HepG2 (cell line): Measurements from ENCODE around the gene MRPL27. TPM values are rescaled to one million over a fixed set of nuclear protein-coding genes. Genes with fewer than 3 reads are reported as not detected.

ENCODE experiments used
- ATAC-seq: fragments of 200-7000 bp; cut with Tn5 transposase; 3 replicates; pipeline ENCODE4 v1.9.1; 2020; ENCODE audit warnings: mild to moderate bottlenecking, moderate library complexity
- BruUV-seq: library from RNA; stranded (reverse); fragments of 400-500 nt; replicated peaks from 2 replicates; lab custom pipeline; 2021; lab: Mats Ljungman, UMichigan
- CTCF ChIA-PET: fragments of 300-600 bp; formaldehyde crosslinking; extraction: SDS; loops from one replicate; lab custom pipeline; 2021; ENCODE audit warnings: low total read pairs, inconsistent platforms, low intra/inter-chr PET ratio; lab: Yijun Ruan, JAX
- POLR2A ChIA-PET: fragments of 350-600 bp; sonication (Branson Sonifier 250); formaldehyde crosslinking; loops from one replicate; lab custom pipeline; 2020; ENCODE audit warnings: antibody characterized with exemption, inconsistent platforms; lab: Yijun Ruan, JAX
- DNase-seq: peaks from one replicate; pipeline ENCODE4 v3.0.0-alpha.2; 2015; ENCODE audit warnings: low spot score
- FAIRE-seq: peaks from 3 replicates; lab custom pipeline; 2011; peaks lifted over from hg19 to GRCh38; lab: Jason Lieb, UNC
- H2AFZ ChIP-seq: one replicate; pipeline ENCODE4 v1.6.1; 2011; ENCODE audit warnings: low read length, inconsistent platforms
- H3K27ac ChIP-seq: fragments of 300-600 bp; 3 replicates; pipeline ENCODE4 v1.8.0; 2011; ENCODE audit warnings: mixed run types, mild to moderate bottlenecking, mixed read lengths, low read length, inconsistent platforms; ENCODE audit not compliant: insufficient read depth; ENCODE audit errors: extremely low read length
- H3K27me3 ChIP-seq, 2 experiments: fragments of 200-600 bp in 1 of 2; 2 replicates in 1 of 2; 3 replicates in 1 of 2; pipeline versions ENCODE4 v1.6.0 to v1.8.0; 2011; ENCODE audit warnings: low read length in 2 of 2, mild to moderate bottlenecking in 2 of 2, moderate library complexity in 2 of 2, inconsistent platforms in 1 of 2; ENCODE audit not compliant: insufficient read depth in 2 of 2, control insufficient read depth in 1 of 2
- H3K36me3 ChIP-seq, 2 experiments: fragments of 200-600 bp in 1 of 2; replicated peaks in 1 of 2; 2 replicates in 1 of 2; 3 replicates in 1 of 2; pipeline versions ENCODE4 v1.5.1 to v1.8.0; 2011; ENCODE audit warnings: low read length in 2 of 2, inconsistent platforms in 1 of 2; ENCODE audit not compliant: insufficient read depth in 2 of 2, control insufficient read depth in 1 of 2
- H3K4me1 ChIP-seq: 2 replicates; pipeline ENCODE4 v1.5.1; 2012; ENCODE audit warnings: low read length, inconsistent platforms; ENCODE audit not compliant: insufficient read depth
- H3K4me2 ChIP-seq: 2 replicates; pipeline ENCODE4 v1.6.0; 2011; ENCODE audit warnings: low read depth, low read length, inconsistent platforms
- H3K4me3 ChIP-seq, 3 experiments: fragments of 200-600 bp in 1 of 3; sonication (generic), shearing (Covaris generic) in 1 of 3; replicated peaks in 1 of 3; 2 replicates each; pipeline ENCODE4 v1.5.1; 2011 to 2016; ENCODE audit warnings: low read length in 3 of 3, inconsistent platforms in 2 of 3, low read depth in 2 of 3, mild to moderate bottlenecking in 2 of 3, control low read depth in 1 of 3, mixed read lengths in 1 of 3; ENCODE audit not compliant: insufficient read depth in 1 of 3
- H3K79me2 ChIP-seq: one replicate; pipeline ENCODE4 v1.6.1; 2011; ENCODE audit warnings: low read length, inconsistent platforms; ENCODE audit not compliant: insufficient read depth
- H3K9ac ChIP-seq: 2 replicates; pipeline ENCODE4 v1.6.0; 2011; ENCODE audit warnings: mild to moderate bottlenecking, low read depth, low read length, inconsistent platforms; ENCODE audit not compliant: insufficient read depth
- H3K9me3 ChIP-seq: 2 replicates; pipeline ENCODE4 v1.5.1; 2012; ENCODE audit warnings: mild to moderate bottlenecking, low read length
- H4K20me1 ChIP-seq: 2 replicates; pipeline ENCODE4 v1.6.0; 2011; ENCODE audit warnings: inconsistent platforms, mild to moderate bottlenecking, low read length, moderate library complexity; ENCODE audit not compliant: insufficient read depth
- ATM ChIP-seq: fragments of 450-650 bp; IDR thresholded peaks from 2 replicates; pipeline ENCODE4 v1.7.1; 2017; ENCODE audit warnings: mild to moderate bottlenecking, borderline replicate concordance
- BRD4 ChIP-seq: sonication (generic); formaldehyde crosslinking; IDR thresholded peaks from 2 replicates; pipeline ENCODE4 v1.4.0; 2020; ENCODE audit warnings: missing genetic modification reagents
- ELF4 ChIP-seq: sonication (generic); formaldehyde crosslinking; IDR thresholded peaks from 2 replicates; pipeline ENCODE4 v1.5.0; 2020; ENCODE audit warnings: missing genetic modification reagents, mild to moderate bottlenecking, moderate library complexity, borderline replicate concordance
- GATA4 ChIP-seq: sonication (generic); IDR thresholded peaks from 2 replicates; pipeline ENCODE4 v1.6.1; 2016; ENCODE audit warnings: antibody characterized with exemption, low read depth, borderline replicate concordance
- HDAC6 ChIP-seq: fragments of 200-600 bp; sonication (generic); IDR thresholded peaks from 2 replicates; pipeline ENCODE4 v1.7.0; 2017; ENCODE audit warnings: mild to moderate bottlenecking, antibody characterized with exemption, low read length, low read depth
- IKZF1 ChIP-seq: fragments of 450-650 bp; IDR thresholded peaks from 2 replicates; pipeline ENCODE4 v1.7.1; 2016
- MED8 ChIP-seq: sonication (generic); formaldehyde crosslinking; IDR thresholded peaks from 2 replicates; pipeline ENCODE4 v1.8.1; 2023; ENCODE audit warnings: mild to moderate bottlenecking, missing genetic modification reagents; ENCODE audit not compliant: insufficient replicate concordance
- MEIS2 ChIP-seq: sonication (generic); formaldehyde crosslinking; IDR thresholded peaks from 2 replicates; pipeline ENCODE4 v1.9.0; 2021; ENCODE audit warnings: mild to moderate bottlenecking, missing genetic modification reagents
- NCOA5 ChIP-seq: sonication (generic); formaldehyde crosslinking; IDR thresholded peaks from 2 replicates; pipeline ENCODE4 v1.4.0; 2020; ENCODE audit warnings: missing genetic modification reagents
- PATZ1 ChIP-seq: sonication (generic); formaldehyde crosslinking; IDR thresholded peaks from 2 replicates; pipeline ENCODE4 v1.4.0; 2020; ENCODE audit warnings: missing genetic modification reagents
- SP1 ChIP-seq, 2 experiments: fragments of 450-650 bp in 1 of 2; sonication (generic) in 1 of 2; formaldehyde crosslinking in 1 of 2; IDR thresholded peaks; 2 replicates each; pipeline versions ENCODE4 v1.4.0 to v1.6.1; 2016 to 2020; ENCODE audit warnings: missing genetic modification reagents in 1 of 2
- SP4 ChIP-seq: sonication (generic); formaldehyde crosslinking; IDR thresholded peaks from 2 replicates; pipeline ENCODE4 v1.8.1; 2023; ENCODE audit warnings: mild to moderate bottlenecking, missing genetic modification reagents
- ZNF160 ChIP-seq: sonication (generic); formaldehyde crosslinking; IDR thresholded peaks from 2 replicates; pipeline ENCODE4 v1.8.0; 2022; ENCODE audit warnings: mild to moderate bottlenecking, inconsistent platforms, missing genetic modification reagents
- ZNF329 ChIP-seq: sonication (generic); formaldehyde crosslinking; IDR thresholded peaks from 2 replicates; pipeline ENCODE4 v1.9.0; 2021; ENCODE audit warnings: low read depth, mild to moderate bottlenecking, missing genetic modification reagents
- ZNF350 ChIP-seq: sonication (generic); formaldehyde crosslinking; IDR thresholded peaks from 2 replicates; pipeline ENCODE4 v1.4.0; 2020; ENCODE audit warnings: mild to moderate bottlenecking, low read depth, missing genetic modification reagents, borderline replicate concordance
- ZNF766 ChIP-seq: sonication (generic); formaldehyde crosslinking; IDR thresholded peaks from 2 replicates; pipeline ENCODE4 v1.5.0; 2020; ENCODE audit warnings: missing genetic modification reagents, borderline replicate concordance
- WGBS: methylation state at CpG from one replicate; pipeline ENCODE4 v1.1.6; 2017; ENCODE audit warnings: low lambda C conversion rate; 5-methylcytosine and 5-hydroxymethylcytosine counted together
- in situ Hi-C: cut with HindIII; loops from 2 replicates; pipeline ENCODE4 v1.10.0; 2017; ENCODE audit warnings: low pct_unique_long_range_greater_than_20kb; ENCODE audit not compliant: extremely low pct_ligation_motif_present
- intact Hi-C: fragments of 100-400 bp; cut with micrococcal nuclease; formaldehyde crosslinking; loops from one replicate; pipeline ENCODE4 v1.10.0; 2022; ENCODE audit not compliant: unreplicated experiment
- polyA plus RNA-seq, 8 experiments: library from polyadenylated mRNA; depleted of rRNA in 3 of 8; stranded (reverse) in 7 of 8; unstranded in 1 of 8; fragments of >200 nt; fragmentation: Illumina TruSeq in 4 of 8; extraction: Trizol in 4 of 8; gene quantifications; 2 replicates each; pipeline versions ENCODE4 v1.2.1 to v1.2.3, GENCODE V29; 2011 to 2016; ENCODE audit warnings: low read depth in 4 of 8, missing spikeins in 1 of 8, mixed read lengths in 1 of 8; ENCODE audit not compliant: insufficient read depth in 1 of 8
- total RNA-seq, 5 experiments: library from RNA; depleted of rRNA; stranded (reverse); fragments of >200 nt; fragmentation: Illumina TruSeq; extraction: Trizol; gene quantifications; 2 replicates each; pipeline ENCODE4 v1.2.3, GENCODE V29; 2016; ENCODE audit warnings: low read depth in 1 of 5
- TF ChIP-seq, protein P1 (sequence below): sonication (generic); formaldehyde crosslinking; IDR thresholded peaks from 2 replicates; pipeline ENCODE4 v1.4.0; 2020; ENCODE audit warnings: mild to moderate bottlenecking, missing genetic modification reagents
- TF ChIP-seq, protein P2 (sequence below): sonication (generic); formaldehyde crosslinking; IDR thresholded peaks from 2 replicates; pipeline ENCODE4 v1.5.1; 2020; ENCODE audit warnings: mild to moderate bottlenecking, missing genetic modification reagents, borderline replicate concordance

MRPL27 gene
- total and polyA plus RNA-seq, 2 of the 13 experiments (the other 11 are each of a cell fraction or from before 2014, with no cell fraction given): 137 to 217 TPM

- TF ChIP-seq PATZ1 (CRISPR knock-in tag) (peak; percentile 37; the same call in 1 of the 2 replicates), ELF4 (CRISPR knock-in tag) (no peak)
Measured at GRCh38 chr17:50397919-50398285, 24.9 kb upstream of the MRPL27 start (continued).

DNA sequence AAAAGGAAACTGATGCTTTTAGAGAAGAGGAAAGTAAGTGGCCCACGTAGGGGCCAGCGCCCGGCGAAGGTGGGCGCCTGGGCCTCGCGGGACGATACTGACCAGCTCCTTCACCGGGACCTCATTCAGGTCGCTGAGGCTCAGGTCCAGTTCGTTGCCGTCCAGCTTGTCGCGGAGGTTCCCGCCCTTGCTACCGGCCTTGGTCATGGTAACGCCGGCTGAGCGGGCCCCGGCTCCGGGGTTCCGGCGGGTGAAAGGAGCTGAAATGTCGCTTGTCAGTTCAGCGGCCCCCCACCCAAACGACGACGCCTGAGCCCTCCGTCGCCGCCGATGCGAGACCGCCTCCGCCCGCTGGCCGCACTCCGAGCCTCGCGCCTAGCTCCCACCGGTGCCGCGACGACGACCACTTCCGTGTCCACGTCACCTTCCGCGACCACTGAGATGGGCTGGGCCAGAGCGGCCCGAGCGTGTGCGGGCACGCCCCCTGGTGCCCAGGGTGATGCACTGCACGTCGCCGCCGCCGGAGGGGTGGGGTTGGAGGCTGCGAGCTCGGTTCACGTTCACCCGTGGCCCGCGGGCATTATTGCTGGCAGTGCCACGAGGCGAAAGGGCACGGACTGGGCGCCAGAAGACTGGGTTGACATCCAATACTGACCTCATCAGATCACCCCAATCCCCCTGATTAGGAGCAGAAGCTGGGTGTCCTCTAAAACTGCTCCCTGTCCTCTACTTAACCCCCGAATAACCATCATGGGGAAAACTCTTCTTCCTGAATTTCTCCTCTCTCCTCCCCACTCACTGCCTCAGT is 24.3 kb upstream of the MRPL27 start, which contains the start of gene LRRC59:
Gene LRRC59, minus strand, starts transcription at position 413 of the 808 bp plus-strand sequence. Its CDS starts 206 bp downstream, at position 207.
- intact Hi-C loops: loop anchor here (1.0 kb wide), 2 partner anchors 26 to 81 kb away; partner anchors contain the start of gene RSAD1
- H3K4me1 ChIP-seq: peaks cover 27% of the 10 kb centered on the region
- peaks cover 0 to 3% of the 10 kb centered on the region in 2 experiments; a peak in 1 of 5 replicates for H3K27me3 ChIP-seq
- DNase-seq (peak; percentile 81), ATAC-seq (peak; percentile 93), FAIRE-seq (peak; percentile 64)
- peak within 1 kb of the TSS; percentile 73 to 99 (median 99) for H3K4me3 ChIP-seq
- H3K27ac ChIP-seq: peak within 1 kb of the TSS; percentile 85
- in situ Hi-C loops: loop anchor here (5.0 kb wide), 1 partner anchor 80 kb away; the partner anchor contains the start of gene RSAD1
- POLR2A ChIA-PET: interaction anchor here (0.9 to 5.4 kb wide), 25 partner anchors 9 to 295 kb away, joined by 3 to 99 read pairs (median 8); partner anchors contain the start of genes ACSF2, EME1, EPN3 and MRPL27
- 1% methylated on average over 21 of the region's 70 CpGs for WGBS
- H3K4me2 ChIP-seq: peak within 1 kb of the TSS; percentile 95
- peak within 1 kb of the TSS; percentile 99 for H2AFZ ChIP-seq
- peaks cover 15% of the 10 kb centered on the region; the same call in 1 of the 2 replicates for H4K20me1 ChIP-seq
- H3K9me3 ChIP-seq: peaks cover 4% of the 10 kb centered on the region; the same call in 1 of the 2 replicates
- CTCF ChIA-PET: interaction anchor here (1.1 to 3.4 kb wide), 5 partner anchors 30 to 85 kb away, joined by 3 to 43 read pairs (median 6); partner anchors contain the start of gene RSAD1
- peaks cover 18 to 30% of the 10 kb centered on the region in 2 experiments for H3K36me3 ChIP-seq
- TSS peak; percentile 55 for BruUV-seq
- peaks cover 43% of the 10 kb centered on the region for H3K79me2 ChIP-seq
- peak within 1 kb of the TSS; percentile 98 for H3K9ac ChIP-seq
- TF ChIP-seq BRD4 (CRISPR knock-in tag) (peak; percentile 99), ZNF350 (peak; percentile 98), NCOA5 (no peak), SP1 (IDR thresholded peaks at IDR 0.05) (no peak), SP1 (CRISPR knock-in tag; IDR thresholded peaks at IDR 0.05) (peak; percentile 96), SP4 (CRISPR knock-in tag) (peak; percentile 95), ZNF160 (peak; percentile 98), HDAC6 (no peak), ZNF766 (peak; percentile 70; the same call in 1 of the 2 replicates), MEIS2 (peak; percentile 92; the same call in 1 of the 2 replicates), ZNF329 (CRISPR knock-in tag) (peak; percentile 95), GATA4 (no peak), MED8 (CRISPR knock-in tag) (peak; percentile 97), ATM (no peak), IKZF1 (no peak)
- TF ChIP-seq, protein P1, sequence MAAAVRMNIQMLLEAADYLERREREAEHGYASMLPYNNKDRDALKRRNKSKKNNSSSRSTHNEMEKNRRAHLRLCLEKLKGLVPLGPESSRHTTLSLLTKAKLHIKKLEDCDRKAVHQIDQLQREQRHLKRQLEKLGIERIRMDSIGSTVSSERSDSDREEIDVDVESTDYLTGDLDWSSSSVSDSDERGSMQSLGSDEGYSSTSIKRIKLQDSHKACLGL (CRISPR knock-in tag): peak; percentile 96
- TF ChIP-seq, protein P2, sequence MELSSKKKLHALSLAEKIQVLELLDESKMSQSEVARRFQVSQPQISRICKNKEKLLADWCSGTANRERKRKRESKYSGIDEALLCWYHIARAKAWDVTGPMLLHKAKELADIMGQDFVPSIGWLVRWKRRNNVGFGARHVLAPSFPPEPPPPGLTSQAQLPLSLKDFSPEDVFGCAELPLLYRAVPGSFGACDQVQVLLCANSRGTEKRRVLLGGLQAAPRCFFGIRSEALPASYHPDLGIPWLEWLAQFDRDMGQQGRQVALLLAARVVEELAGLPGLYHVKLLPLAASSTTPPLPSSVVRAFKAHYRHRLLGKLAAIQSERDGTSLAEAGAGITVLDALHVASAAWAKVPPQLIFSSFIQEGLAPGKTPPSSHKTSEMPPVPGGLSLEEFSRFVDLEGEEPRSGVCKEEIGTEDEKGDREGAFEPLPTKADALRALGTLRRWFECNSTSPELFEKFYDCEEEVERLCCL (CRISPR knock-in tag): peak; percentile 98
